GM21367 (cell line): ENCODE measurements around the gene ECEL1.

Source experiments
- ATAC-seq: cut with Tn5 transposase; IDR thresholded peaks from one replicate; pipeline ENCODE4 v1.9.1; 2021; ENCODE audit not compliant: unreplicated experiment

ECEL1 gene

DNA sequence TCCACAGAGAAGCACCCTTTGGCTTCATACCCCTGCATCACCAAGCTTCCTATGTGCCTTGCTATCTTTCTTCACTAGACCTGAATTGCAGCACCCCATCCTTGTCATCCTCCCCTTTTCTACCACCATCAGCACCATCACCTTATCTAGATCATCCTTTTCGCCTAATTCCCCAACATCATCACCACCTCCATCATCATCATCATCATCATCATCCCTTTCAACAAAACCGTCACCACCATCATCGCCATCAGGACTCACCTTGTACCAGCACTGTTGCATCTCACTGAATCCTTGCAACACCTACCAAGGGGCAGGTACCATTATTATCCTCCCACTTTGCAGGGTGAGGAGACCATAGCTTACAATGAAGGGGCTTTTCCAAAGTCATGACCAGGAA lies 10.8 kb upstream of the ECEL1 start:
- no peak for ATAC-seq

- no peak for ATAC-seq
Measured at GRCh38 chr2:232497348-232497747, 9.7 kb upstream of the ECEL1 start.

GRCh38 chr2:232496501-232497270 lies 9.1 kb upstream of the ECEL1 start:
- no peak for ATAC-seq

GRCh38 chr2:232495292-232495691 lies 7.7 kb upstream of the ECEL1 start:
- ATAC-seq, result no peak

GRCh38 chr2:232494542-232494941 lies 6.9 kb upstream of the ECEL1 start:
- ATAC-seq, result no peak

GRCh38 chr2:232493701-232494474 lies 6.3 kb upstream of the ECEL1 start:
- no peak for ATAC-seq

DNA sequence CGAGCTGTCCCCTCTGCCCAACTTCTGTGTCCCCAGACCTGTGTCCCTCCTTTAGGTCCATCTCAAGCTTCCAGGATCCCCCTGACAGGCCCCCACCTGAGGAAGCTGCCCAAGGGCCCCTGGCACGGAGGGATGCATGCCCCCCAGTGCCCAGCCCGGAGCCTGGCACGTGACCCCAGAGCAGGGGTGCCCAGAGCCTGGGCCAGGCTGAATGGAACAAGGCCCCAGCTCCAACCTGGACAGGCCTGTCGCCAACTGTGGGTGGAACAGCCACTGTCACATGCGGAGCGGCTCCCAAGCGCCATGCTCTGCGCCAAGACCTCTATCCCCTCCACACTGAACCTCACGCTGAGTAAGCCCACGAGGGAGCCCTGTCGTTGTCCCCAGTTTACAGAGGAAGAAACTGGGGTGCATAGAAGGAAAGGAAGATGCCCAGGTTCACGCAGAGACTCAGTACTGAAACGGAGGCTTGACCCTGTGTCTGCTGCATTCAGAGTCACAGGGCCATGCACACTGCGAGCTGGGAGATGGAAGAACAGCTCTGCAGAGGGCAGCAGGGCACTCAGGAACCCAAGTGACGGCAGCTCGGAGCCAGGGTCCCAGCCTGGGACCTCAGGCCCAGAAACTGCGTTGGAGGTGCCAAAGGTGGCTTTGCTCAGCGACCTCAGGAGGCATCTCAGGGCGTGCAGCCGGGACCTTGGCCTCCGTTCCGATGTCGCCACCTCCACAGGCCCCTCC lies 5.5 kb upstream of the ECEL1 start:
- ATAC-seq, result no peak

DNA sequence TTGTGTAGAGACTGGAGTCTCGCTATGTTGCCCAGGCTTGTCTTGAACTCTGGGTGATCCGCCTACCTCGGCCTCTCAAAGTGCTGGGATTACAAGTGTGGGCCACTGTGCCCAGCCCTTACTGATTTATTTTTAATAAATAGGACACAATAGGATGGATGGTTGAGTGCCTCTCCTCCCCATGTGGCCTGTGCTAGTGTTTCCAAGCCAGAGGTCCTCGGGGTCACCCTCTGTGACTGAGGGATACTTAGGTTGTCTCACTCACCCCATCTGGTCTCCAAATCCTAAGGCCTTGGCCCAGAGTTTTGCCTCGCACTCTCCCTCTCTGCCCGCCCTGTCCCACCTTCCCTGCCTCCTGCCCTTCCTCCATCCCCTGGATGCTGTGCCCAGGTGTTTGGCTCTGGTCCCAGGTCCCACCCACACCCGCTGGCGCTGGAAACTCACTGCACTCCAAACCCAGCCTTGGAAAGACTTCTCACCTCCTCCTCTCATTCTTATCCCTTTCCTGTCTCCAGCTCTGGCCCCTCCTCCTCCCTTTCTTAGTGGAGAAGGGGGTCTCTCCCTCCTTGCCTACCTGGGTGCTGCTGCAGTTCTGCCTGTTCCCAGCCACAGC lies 4.7 kb upstream of the ECEL1 start:
- no peak for ATAC-seq

- ATAC-seq, result no peak
Measured at GRCh38 chr2:232491139-232491780, 3.6 kb upstream of the ECEL1 start.

- no peak for ATAC-seq
Measured at GRCh38 chr2:232490221-232491138, 2.8 kb upstream of the ECEL1 start.

DNA sequence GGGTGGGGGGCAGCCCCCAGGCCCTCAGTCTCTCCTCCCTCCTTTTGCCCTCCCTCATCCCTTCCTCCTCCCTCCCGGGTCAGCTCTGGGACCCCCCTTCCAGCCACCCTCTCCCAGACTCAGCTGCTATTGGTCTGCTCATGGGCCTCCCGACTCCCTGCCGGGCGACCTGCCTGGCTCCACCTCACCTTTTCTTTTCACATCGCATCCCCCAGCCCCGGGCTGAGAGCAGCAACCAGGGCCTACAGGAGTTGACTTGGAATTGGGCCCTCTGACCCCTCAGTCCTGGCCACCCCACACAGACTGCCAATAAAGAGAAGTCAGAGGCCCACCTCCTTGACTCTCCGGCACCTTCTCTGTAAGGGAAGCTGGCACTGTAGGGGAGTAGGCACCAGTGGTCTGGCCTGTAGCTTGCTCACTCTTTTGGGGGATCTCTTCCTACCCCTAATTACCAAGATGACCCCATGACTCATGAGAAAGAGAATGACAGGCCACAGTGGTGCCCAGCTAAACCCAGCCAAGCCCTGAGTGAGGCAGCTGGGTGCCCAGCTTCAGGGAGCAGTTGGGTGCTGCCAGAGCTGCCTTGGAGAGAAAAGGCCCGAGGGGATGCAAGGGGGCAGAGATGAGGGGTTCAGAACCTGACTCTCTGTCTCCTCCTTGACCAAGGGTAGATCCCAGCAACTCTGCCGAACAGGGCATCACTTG lies 2.0 kb upstream of the ECEL1 start:
- no peak for ATAC-seq

- ATAC-seq, result no peak
Measured at GRCh38 chr2:232488721-232489300, 1.2 kb upstream of the ECEL1 start.

DNA sequence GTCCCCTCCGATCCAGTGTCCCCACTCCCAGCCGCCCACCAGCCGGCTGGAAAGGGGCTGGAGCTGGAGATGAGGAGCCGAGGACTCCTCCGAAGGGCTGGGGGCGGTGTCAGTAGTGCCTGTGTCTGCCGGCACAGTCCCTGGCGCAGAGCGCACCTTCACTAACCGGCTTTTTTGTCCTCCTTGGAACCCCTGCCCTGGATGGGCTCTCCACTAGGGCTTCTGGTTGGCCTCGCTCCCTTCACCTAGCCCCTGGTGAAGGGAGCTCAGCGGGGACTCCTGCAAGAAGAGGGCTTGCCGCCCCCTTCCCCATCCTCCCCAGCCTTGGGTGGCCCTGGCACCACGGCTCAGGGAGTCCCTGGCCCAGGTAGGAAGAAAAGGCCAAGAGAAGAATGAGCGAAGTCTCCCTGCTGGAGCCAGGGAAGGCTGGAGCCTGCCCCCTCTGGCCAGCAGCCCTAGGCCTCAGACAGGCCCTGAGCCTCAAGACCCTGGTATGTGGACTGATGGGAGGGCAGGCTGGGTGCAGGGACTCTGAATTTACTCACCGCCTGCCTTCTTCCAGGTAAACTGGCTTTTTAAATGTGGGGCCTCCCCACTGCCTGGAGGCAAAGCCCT lies 570 bp upstream of the ECEL1 start:
- ATAC-seq, result no peak

GRCh38 chr2:232486558-232487384 lies 863 bp downstream of the ECEL1 start:
- ATAC-seq, result no peak

DNA sequence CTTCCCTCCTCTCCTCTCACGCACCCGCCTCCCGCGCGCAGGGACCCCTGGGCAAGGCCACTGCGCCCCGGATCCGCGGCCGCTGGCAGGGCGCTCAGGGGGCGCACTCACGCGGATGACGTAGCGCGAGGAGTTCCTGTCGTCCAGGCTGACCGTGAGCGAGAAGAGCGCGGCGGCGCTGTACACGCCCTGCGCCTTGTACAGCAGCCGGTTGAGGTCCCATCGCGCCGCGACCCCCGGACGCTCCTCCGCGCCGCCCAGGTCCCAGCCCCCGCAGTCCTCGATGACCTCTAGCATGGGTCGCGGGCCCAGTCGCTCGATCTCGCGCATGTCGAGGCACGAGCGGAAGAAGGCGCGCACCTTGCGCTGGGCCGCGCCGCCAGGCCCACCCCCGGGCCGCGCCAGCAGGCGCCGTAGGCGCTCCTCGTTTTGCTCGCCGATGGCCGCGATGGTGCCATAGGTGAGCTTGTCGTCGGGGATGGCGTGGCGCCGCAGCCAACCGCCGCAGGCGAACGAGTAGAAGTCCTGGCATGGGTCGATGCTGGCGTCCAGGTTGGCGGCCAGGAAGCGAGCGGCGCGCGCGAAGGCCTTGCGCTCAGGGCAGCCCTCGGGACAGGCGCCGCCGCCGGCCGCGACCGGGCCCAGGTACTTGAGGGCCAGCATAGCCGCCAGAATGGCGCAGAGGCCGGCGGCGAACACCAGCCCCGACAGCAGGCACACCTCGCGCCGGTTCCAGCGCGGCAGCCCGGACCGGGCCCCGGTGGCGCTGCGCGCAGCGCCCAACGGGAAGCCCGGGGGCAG lies 1.7 kb downstream of the ECEL1 start:
- ATAC-seq, result no peak

- no peak for ATAC-seq
Measured at GRCh38 chr2:232485348-232485756, 2.3 kb downstream of the ECEL1 start.
